Osteocyte (in vitro differentiated cells): Measurements from ENCODE around the gene TMEM145. TPM values are rescaled to one million over a fixed set of nuclear protein-coding genes. Genes with fewer than 3 reads are reported as not detected.
A peak's percentile ranks its signal among the peaks of the same experiment; 100 is the strongest.

Experiments used
- DNase-seq: peaks from one replicate; pipeline ENCODE4 v3.0.0; 2021; ENCODE audit warnings: mixed read lengths; ENCODE audit not compliant: unreplicated experiment; ENCODE audit errors: extremely low spot score
- H3K27ac Mint-ChIP-seq: one replicate; pipeline ENCODE4 v1.8.0; 2021; ENCODE audit warnings: mild to moderate bottlenecking, mixed read lengths; ENCODE audit not compliant: unreplicated experiment
- H3K27me3 Mint-ChIP-seq: one replicate; pipeline ENCODE4 v1.8.0; 2021; ENCODE audit warnings: mixed read lengths; ENCODE audit not compliant: unreplicated experiment
- H3K36me3 Mint-ChIP-seq: one replicate; pipeline ENCODE4 v1.8.0; 2021; ENCODE audit warnings: mixed read lengths; ENCODE audit not compliant: unreplicated experiment
- H3K4me1 Mint-ChIP-seq: one replicate; pipeline ENCODE4 v1.8.0; 2021; ENCODE audit warnings: mixed read lengths; ENCODE audit not compliant: unreplicated experiment
- H3K4me3 Mint-ChIP-seq: one replicate; pipeline ENCODE4 v1.8.0; 2021; ENCODE audit warnings: mild to moderate bottlenecking, moderate library complexity, mixed read lengths; ENCODE audit not compliant: unreplicated experiment
- H3K9me3 Mint-ChIP-seq: one replicate; pipeline ENCODE4 v1.8.0; 2021; ENCODE audit warnings: mixed read lengths; ENCODE audit not compliant: unreplicated experiment
- total RNA-seq: library from RNA; stranded (reverse); gene quantifications from 2 replicates; pipeline ENCODE4 v1.2.1, GENCODE V29; 2021
- TF ChIP-seq, protein P1 (sequence below): fragments of 200-600 bp; sonication (generic); IDR thresholded peaks from 2 replicates; pipeline ENCODE4 v1.5.0; 2021; ENCODE audit warnings: antibody characterized with exemption, mild to moderate bottlenecking, moderate library complexity

The TMEM145 gene
- total RNA-seq, 1 donor from 2014 or later: 0.78 TPM

DNA sequence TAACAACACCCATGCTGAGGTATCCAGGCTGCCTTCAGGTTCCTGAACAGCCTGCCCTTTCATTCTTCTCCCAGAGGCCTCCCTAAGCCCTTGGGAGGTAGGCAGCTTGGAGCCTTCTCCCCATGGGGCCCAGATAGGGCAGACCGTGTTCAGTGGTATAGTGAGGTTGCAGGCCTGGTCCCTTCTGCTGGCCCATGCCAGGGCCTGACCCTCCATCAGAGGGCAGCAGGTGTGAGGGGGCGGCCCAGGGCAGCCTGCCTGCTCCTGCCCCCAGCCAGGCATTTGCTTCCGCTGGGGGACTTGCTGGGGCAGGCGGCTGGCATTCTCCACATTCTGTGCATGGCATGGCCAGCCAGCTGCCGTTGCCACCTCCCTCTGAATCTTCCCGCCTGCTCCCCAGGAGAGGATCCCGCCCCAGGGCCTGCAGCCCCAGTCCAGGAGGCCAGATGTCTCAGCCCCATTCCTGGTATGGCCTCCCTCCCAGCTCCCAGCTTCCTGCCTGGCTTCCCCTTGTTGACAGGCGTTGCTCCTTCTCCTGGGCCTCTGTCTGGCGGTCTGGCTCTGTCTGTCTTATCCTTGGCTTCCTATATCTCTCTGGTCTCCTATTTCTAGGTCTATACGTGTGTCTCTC, 35.2 kb upstream of the TMEM145 start:
- DNase-seq: peak; percentile 91
- Mint-ChIP-seq H3K27me3 (no peaks in the 10 kb centered on the region), H3K36me3 (peaks cover 17% of the 10 kb centered on the region), H3K4me3 (peak overlapping the region; percentile 85), H3K4me1 (peaks cover 65% of the 10 kb centered on the region), H3K27ac (peak overlapping the region; percentile 96), H3K9me3 (no peaks in the 10 kb centered on the region)
- TF ChIP-seq, protein P1, sequence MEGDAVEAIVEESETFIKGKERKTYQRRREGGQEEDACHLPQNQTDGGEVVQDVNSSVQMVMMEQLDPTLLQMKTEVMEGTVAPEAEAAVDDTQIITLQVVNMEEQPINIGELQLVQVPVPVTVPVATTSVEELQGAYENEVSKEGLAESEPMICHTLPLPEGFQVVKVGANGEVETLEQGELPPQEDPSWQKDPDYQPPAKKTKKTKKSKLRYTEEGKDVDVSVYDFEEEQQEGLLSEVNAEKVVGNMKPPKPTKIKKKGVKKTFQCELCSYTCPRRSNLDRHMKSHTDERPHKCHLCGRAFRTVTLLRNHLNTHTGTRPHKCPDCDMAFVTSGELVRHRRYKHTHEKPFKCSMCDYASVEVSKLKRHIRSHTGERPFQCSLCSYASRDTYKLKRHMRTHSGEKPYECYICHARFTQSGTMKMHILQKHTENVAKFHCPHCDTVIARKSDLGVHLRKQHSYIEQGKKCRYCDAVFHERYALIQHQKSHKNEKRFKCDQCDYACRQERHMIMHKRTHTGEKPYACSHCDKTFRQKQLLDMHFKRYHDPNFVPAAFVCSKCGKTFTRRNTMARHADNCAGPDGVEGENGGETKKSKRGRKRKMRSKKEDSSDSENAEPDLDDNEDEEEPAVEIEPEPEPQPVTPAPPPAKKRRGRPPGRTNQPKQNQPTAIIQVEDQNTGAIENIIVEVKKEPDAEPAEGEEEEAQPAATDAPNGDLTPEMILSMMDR: no peak

GRCh38 chr19:42278452-42279154, 34.5 kb upstream of the TMEM145 start:
- TF ChIP-seq, protein P1: no peak
- peaks cover 65% of the 10 kb centered on the region for H3K4me1 Mint-ChIP-seq
- H3K27ac Mint-ChIP-seq: peak overlapping the region; percentile 96
- H3K36me3 Mint-ChIP-seq: peaks cover 12% of the 10 kb centered on the region
- H3K27me3 Mint-ChIP-seq: no peaks in the 10 kb centered on the region
- DNase-seq: no peak
- H3K4me3 Mint-ChIP-seq: peak overlapping the region; percentile 85
- no peaks in the 10 kb centered on the region for H3K9me3 Mint-ChIP-seq

DNA sequence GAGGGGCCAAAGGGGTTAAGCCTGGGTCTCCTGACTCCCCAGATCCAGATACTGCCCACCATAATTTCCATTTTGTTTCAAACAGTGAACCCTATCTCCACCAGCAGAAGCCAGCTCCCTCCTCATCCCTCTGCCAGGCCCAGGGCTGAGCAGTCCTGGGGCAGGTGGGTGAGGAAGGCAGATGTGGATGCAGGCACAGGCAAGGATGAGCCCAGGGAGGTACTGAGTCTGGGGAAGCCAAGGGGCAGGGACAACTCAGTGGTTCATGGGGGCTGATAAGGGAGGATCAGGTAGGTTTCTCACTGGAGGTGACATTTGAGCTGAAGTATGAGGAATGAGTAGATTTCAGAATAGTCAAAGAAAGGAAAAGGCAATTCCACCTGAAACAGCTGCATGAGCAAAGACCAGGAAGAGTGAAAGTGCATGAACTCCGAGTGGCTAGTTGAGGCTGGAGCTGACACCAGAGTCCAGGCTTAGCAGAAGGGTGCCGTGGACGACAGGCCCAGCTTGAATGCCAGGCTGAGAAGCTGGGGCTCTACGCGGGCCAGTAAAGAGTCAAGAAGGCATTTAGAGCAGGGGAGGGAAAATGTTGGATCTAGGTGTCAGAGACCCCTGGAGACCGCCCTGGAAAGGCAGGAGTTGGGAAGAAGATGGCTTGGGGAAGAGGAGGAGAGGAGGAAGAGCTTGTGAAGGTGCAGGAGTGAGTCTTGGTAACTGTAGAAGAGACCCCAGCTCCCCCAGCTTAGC, 33.8 kb upstream of the TMEM145 start:
- Mint-ChIP-seq H3K27ac (peak overlapping the region; percentile 96), H3K4me3 (peak overlapping the region; percentile 85), H3K27me3 (no peaks in the 10 kb centered on the region), H3K9me3 (no peaks in the 10 kb centered on the region), H3K36me3 (peaks cover 11% of the 10 kb centered on the region), H3K4me1 (peaks cover 65% of the 10 kb centered on the region)
- TF ChIP-seq, protein P1: no peak
- DNase-seq: no peak

DNA sequence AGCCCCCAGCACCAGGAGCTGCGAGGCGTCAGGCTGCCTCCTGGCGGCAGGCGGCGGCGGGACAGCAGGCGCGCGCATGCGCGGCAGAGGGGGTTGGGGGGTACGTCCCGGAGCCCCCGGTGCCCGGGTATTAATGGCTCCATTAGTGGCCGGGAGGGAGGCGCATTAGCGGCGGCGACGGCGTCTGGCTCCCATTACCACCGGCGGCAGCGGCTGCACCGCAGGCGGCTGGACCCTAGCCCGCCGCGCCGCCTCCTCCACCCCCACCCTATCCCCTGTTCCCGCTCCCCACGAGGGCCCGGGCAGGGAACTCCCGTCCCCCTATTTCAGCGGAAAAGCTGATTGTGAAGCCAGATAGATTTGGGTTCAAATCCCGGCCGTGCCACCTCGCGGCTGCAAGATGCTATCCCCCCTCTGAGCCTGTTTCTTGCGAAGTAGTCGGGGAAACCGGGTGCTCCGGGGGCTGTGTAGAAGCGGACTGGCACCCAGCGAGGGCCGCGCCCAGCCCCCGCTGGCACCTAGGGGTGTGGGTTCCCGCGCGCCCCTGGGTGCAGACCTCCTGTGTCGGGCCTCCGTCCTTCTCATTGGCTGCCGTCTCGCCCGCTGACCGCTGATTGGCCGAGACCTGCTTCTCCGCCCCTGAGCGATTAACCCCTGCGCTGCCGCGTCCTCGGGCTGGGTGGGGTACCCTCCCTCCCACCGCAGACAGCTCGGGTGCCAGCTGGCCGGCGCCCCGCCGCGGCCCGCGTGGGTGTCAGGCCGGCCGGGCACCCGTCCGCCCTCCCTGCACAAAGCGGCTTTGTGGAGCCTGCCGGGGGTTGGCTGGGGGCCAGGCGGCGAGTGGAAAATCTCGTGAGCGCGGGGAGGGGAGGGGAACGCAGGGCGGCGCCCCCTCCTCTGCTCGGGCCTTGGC, 33.0 kb upstream of the TMEM145 start:
- Mint-ChIP-seq H3K27me3 (no peaks in the 10 kb centered on the region), H3K36me3 (peaks cover 4% of the 10 kb centered on the region), H3K9me3 (no peaks in the 10 kb centered on the region), H3K27ac (peak overlapping the region; percentile 96), H3K4me3 (peak overlapping the region; percentile 85), H3K4me1 (peaks cover 63% of the 10 kb centered on the region)
- peak; percentile 98 for DNase-seq
- TF ChIP-seq, protein P1: peak; percentile 97
